K562 (cell line): Measurements from ENCODE around the gene IRF2. TPM values are rescaled to one million over a fixed set of nuclear protein-coding genes. Genes with fewer than 3 reads are reported as not detected.

Source experiments
- ATAC-seq: fragments of 200-7000 bp; cut with Tn5 transposase; 3 replicates; pipeline ENCODE4 v1.9.1; 2020; ENCODE audit warnings: moderate library complexity
- BruUV-seq: library from RNA; stranded (reverse); fragments of 400-500 nt; replicated peaks from 2 replicates; lab custom pipeline; 2021; lab: Mats Ljungman, UMichigan
- CTCF ChIA-PET: fragments of 300-600 bp; formaldehyde crosslinking; extraction: SDS; loops from one replicate; lab custom pipeline; 2021; ENCODE audit warnings: low intra/inter-chr PET ratio; lab: Yijun Ruan, JAX
- POLR2A ChIA-PET: fragments of 300-600, 350-650 bp; sonication (Branson Sonifier 250); formaldehyde crosslinking; extraction: SDS; loops from one replicate; lab custom pipeline; 2021; ENCODE audit warnings: antibody characterized with exemption, inconsistent platforms; lab: Yijun Ruan, JAX
- DNase-seq, 4 experiments: peaks; one replicate each; pipeline versions ENCODE4 v3.0.0 to v3.0.0-alpha.2; 2011 to 2018; ENCODE audit warnings: low spot score in 3 of 4, mixed read lengths in 3 of 4; ENCODE audit errors: extremely low read depth in 1 of 4
- FAIRE-seq: peaks from 2 replicates; lab custom pipeline; 2011; peaks lifted over from hg19 to GRCh38; lab: Jason Lieb, UNC
- H2AFZ ChIP-seq: 2 replicates; pipeline ENCODE4 v1.6.0; 2011; ENCODE audit warnings: low read depth, low read length, control low read depth, inconsistent platforms
- H3K27ac ChIP-seq: fragments of 200-600 bp; 3 replicates; pipeline ENCODE4 v1.8.0; 2011; ENCODE audit warnings: low read depth, mild to moderate bottlenecking, control low read depth, inconsistent platforms, low read length, moderate library complexity, mixed read lengths; ENCODE audit errors: extremely low read depth
- H3K27me3 ChIP-seq, 2 experiments: fragments of 300-600 bp in 1 of 2; 2 replicates in 1 of 2; 3 replicates in 1 of 2; pipeline versions ENCODE4 v1.6.0 to v1.8.0; 2011; ENCODE audit warnings: inconsistent platforms in 2 of 2, low read length in 2 of 2, mild to moderate bottlenecking in 1 of 2, mixed read lengths in 1 of 2, moderate library complexity in 1 of 2; ENCODE audit not compliant: control insufficient read depth in 2 of 2, insufficient read depth in 2 of 2
- H3K36me3 ChIP-seq: fragments of 300-600 bp; 3 replicates; pipeline ENCODE4 v1.8.0; 2011; ENCODE audit warnings: mild to moderate bottlenecking, low read length, inconsistent platforms; ENCODE audit not compliant: control insufficient read depth, insufficient read depth
- H3K4me1 ChIP-seq, 2 experiments: fragments of 200-600 bp in 1 of 2; replicated peaks in 1 of 2; 2 replicates in 1 of 2; 3 replicates in 1 of 2; pipeline versions ENCODE4 v1.5.1 to v1.8.0; 2011; ENCODE audit warnings: inconsistent platforms in 2 of 2, low read length in 2 of 2, mild to moderate bottlenecking in 1 of 2, mixed read lengths in 1 of 2, moderate library complexity in 1 of 2; ENCODE audit not compliant: control insufficient read depth in 2 of 2, insufficient read depth in 2 of 2
- H3K4me2 ChIP-seq: 2 replicates; pipeline ENCODE4 v1.6.1; 2011; ENCODE audit warnings: low read length, control low read depth, inconsistent platforms, mixed read lengths; ENCODE audit not compliant: insufficient read depth
- H3K4me3 ChIP-seq: fragments of 200-600 bp; sonication (generic), shearing (Covaris generic); 2 replicates; pipeline ENCODE4 v1.5.1; 2016; ENCODE audit warnings: control low read depth, inconsistent platforms
- H3K79me2 ChIP-seq: fragments of 200-600 bp; 3 replicates; pipeline ENCODE4 v1.8.0; 2011; ENCODE audit warnings: low read length, inconsistent platforms; ENCODE audit not compliant: control insufficient read depth, insufficient read depth
- H3K9ac ChIP-seq, 2 experiments: 2 replicates each; pipeline versions ENCODE4 v1.6.0 to v1.6.1; 2011; ENCODE audit warnings: low read depth in 2 of 2, low read length in 2 of 2, control low read depth in 1 of 2, inconsistent platforms in 1 of 2, mild to moderate bottlenecking in 1 of 2, mixed read lengths in 1 of 2; ENCODE audit not compliant: insufficient read depth in 1 of 2
- H3K9me1 ChIP-seq: one replicate; pipeline ENCODE4 v1.6.0; 2011; ENCODE audit warnings: inconsistent platforms, mild to moderate bottlenecking, low read length, moderate library complexity; ENCODE audit not compliant: control insufficient read depth, insufficient read depth
- H3K9me3 ChIP-seq: replicated peaks from 2 replicates; pipeline ENCODE4 v1.5.1; 2011; ENCODE audit warnings: low read depth, low read length, inconsistent platforms; ENCODE audit not compliant: control insufficient read depth, insufficient read depth
- H4K20me1 ChIP-seq: replicated peaks from 2 replicates; pipeline ENCODE4 v1.6.1; 2011; ENCODE audit warnings: low read length, inconsistent platforms, mixed read lengths; ENCODE audit not compliant: control insufficient read depth, insufficient read depth
- C11orf30 ChIP-seq: fragments of 450-650 bp; IDR thresholded peaks from 2 replicates; pipeline ENCODE4 v1.6.1; 2016; ENCODE audit warnings: low read depth, mild to moderate bottlenecking
- ESRRA ChIP-seq: fragments of 450-650 bp; IDR thresholded peaks from 2 replicates; pipeline ENCODE4 v1.6.1; 2014; ENCODE audit warnings: low read depth, mild to moderate bottlenecking, moderate library complexity, borderline replicate concordance
- FOXK1 ChIP-seq: sonication (generic); formaldehyde crosslinking; IDR thresholded peaks from 2 replicates; pipeline ENCODE4 v1.8.0; 2022; ENCODE audit warnings: missing genetic modification reagents, mild to moderate bottlenecking, borderline replicate concordance
- KLF10 ChIP-seq: fragments of 250-450 bp; sonication (Bioruptor Pico); IDR thresholded peaks from 2 replicates; pipeline ENCODE4 v1.6.1; 2021; ENCODE audit warnings: matching md5 sums
- RFX1 ChIP-seq: fragments of 450-650 bp; IDR thresholded peaks from 2 replicates; pipeline ENCODE4 v1.6.1; 2016; ENCODE audit warnings: mild to moderate bottlenecking, moderate library complexity
- RNF2 ChIP-seq: sonication (generic); IDR thresholded peaks from 2 replicates; pipeline ENCODE4 v1.6.1; 2016
- XRCC3 ChIP-seq: fragments of 450-650 bp; IDR thresholded peaks from 2 replicates; pipeline ENCODE4 v1.6.1; 2017; ENCODE audit warnings: mild to moderate bottlenecking, moderate library complexity
- ZNF77 ChIP-seq: fragments of 250-450 bp; sonication (Bioruptor Pico); IDR thresholded peaks from 2 replicates; pipeline ENCODE4 v1.5.0; 2020
- WGBS: fragments of 100-300 bp; shearing (Covaris generic); methylation state at CpG from one replicate; pipeline ENCODE4 v1.1.6; 2016; ENCODE audit warnings: low coverage, mixed read lengths; ENCODE audit not compliant: insufficient coverage; ENCODE audit errors: missing lambda C conversion rate; 5-methylcytosine and 5-hydroxymethylcytosine counted together
- in situ Hi-C: fragments of 300-500 bp; cut with MboI; formaldehyde crosslinking; loops from 4 replicates; pipeline ENCODE4 v1.15.0; 2018; ENCODE audit warnings: inconsistent platforms, mixed read lengths
- intact Hi-C: fragments of 100-400 bp; cut with micrococcal nuclease; formaldehyde crosslinking; loops from 2 replicates; pipeline ENCODE4 v1.14.2; 2022
- polyA plus RNA-seq, 8 experiments: library from polyadenylated mRNA; depleted of rRNA in 4 of 8; stranded (reverse) in 5 of 8; unstranded in 3 of 8; fragments of >200 nt; fragmentation: Nextera tagmentation in 2 of 8; fragmentation: Illumina TruSeq in 1 of 8; extraction: Ambion mirVana in 2 of 8; extraction: Trizol in 1 of 8; gene quantifications; 2 replicates each; pipeline versions ENCODE4 v1.2.1 to v1.2.3, GENCODE V29; 2011 to 2014; ENCODE audit warnings: inconsistent platforms in 1 of 8, missing spikeins in 1 of 8
- total RNA-seq, 7 experiments: library from RNA; depleted of rRNA in 6 of 7; stranded (reverse); fragments of >200 nt in 6 of 7; fragmentation: Illumina TruSeq in 2 of 7; extraction: Trizol in 2 of 7; gene quantifications; 2 replicates each; pipeline versions ENCODE4 v1.2.1 to v1.2.3, GENCODE V29; 2011 to 2021; ENCODE audit warnings: low replicate concordance in 1 of 7
- TF ChIP-seq, protein P1 (sequence below): sonication (generic); formaldehyde crosslinking; IDR thresholded peaks from 2 replicates; pipeline ENCODE4 v1.8.0; 2023; ENCODE audit warnings: mild to moderate bottlenecking, missing genetic modification reagents
- TF ChIP-seq, protein P2 (sequence below): fragments of 150-350 bp; conservative IDR thresholded peaks from 2 replicates; pipeline ENCODE4 v1.6.1; 2014; ENCODE audit warnings: low read length

IRF2 gene
- total and polyA plus RNA-seq, 9 of the 15 experiments (the other 6 are each of a cell fraction or from before 2014, with no cell fraction given) = 7.1 to 17.1 (median 11.3) TPM

DNA sequence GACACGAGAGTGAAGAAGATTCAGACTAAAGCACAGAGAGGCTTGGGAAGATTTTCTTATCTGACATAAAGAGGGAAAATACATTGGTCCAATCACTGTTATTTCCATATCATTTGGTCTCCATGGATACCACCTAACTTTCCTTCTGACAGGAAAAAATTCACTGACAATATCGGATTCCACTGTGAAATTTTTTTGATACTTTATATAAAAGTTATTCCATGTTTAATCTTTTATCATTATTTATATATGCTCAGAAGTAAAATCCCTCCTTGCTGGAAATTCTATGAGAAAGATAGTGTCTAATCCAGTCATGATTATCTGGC lies 3.6 kb downstream of the IRF2 start:
- DNase-seq = no peak
- in situ Hi-C loops (no loop called here), intact Hi-C loops (loop anchor here (5.0 kb wide), 1 partner anchor 227 kb away; no protein-coding TSS in a partner anchor)
- no peak overlapping the region for H2AFZ ChIP-seq
- peak; percentile 58 for TF ChIP-seq RFX1
- no peak for TF ChIP-seq C11orf30
- TF ChIP-seq, all 486 proteins: peak for 1
- Histone ChIP-seq H3K36me3 (no peaks in the 10 kb centered on the region), H3K9me1 (no peaks in the 10 kb centered on the region), H4K20me1 (no peaks in the 10 kb centered on the region; the same call in 1 of the 2 replicates), H3K79me2 (peaks cover 65% of the 10 kb centered on the region), H3K27me3 (no peaks in the 10 kb centered on the region), H3K27ac (no peak overlapping the region), H3K4me3 (no peak overlapping the region), H3K4me1 (peaks cover 15 to 22% of the 10 kb centered on the region in 2 experiments), H3K4me2 (no peak overlapping the region), H3K9ac (no peak overlapping the region), H3K9me3 (no peaks in the 10 kb centered on the region)
- POLR2A ChIA-PET = interaction anchor here (1.0 kb wide), 1 partner anchor 11 kb away, joined by 3 read pairs; no protein-coding TSS in a partner anchor
- no TSS peak for BruUV-seq
- CTCF ChIA-PET = no interaction called here
- ATAC-seq (no peak), FAIRE-seq (no peak)
- WGBS = 23% methylated on average over 2 of the region's 2 CpGs

DNA sequence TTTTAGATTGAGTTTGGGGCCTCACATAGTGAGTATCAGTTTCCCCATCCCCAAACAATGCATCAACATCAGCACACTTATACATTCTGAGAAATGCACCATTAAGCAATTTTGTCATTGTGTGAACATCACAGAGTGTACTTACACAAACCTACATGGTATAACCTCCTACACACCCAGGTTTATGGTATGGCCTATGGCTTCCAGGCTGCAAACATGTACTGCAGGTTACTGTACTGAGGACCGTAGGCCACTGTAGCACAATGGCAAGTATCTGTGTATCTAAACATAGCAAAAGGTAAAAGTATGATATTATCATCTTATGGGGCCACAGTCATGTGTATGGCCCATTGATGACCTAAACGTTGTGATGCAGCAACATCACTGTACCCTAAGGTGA lies 7.7 kb downstream of the IRF2 start:
- no TSS peak for BruUV-seq
- intact Hi-C loops (no loop called here), in situ Hi-C loops (no loop called here)
- CTCF ChIA-PET = no interaction called here
- Histone ChIP-seq H3K9ac (no peak overlapping the region), H3K9me3 (no peaks in the 10 kb centered on the region), H3K27ac (no peak overlapping the region), H3K36me3 (no peaks in the 10 kb centered on the region), H3K4me3 (no peak overlapping the region), H3K27me3 (no peaks in the 10 kb centered on the region), H4K20me1 (no peaks in the 10 kb centered on the region; the same call in 1 of the 2 replicates), H2AFZ (no peak overlapping the region), H3K4me1 (peaks cover 3 to 9% of the 10 kb centered on the region in 2 experiments; a peak in 4 of 5 replicates), H3K4me2 (no peak overlapping the region), H3K79me2 (peaks cover 27% of the 10 kb centered on the region), H3K9me1 (no peaks in the 10 kb centered on the region)
- DNase-seq (no peak), FAIRE-seq (peak; percentile 35), ATAC-seq (no peak)
- POLR2A ChIA-PET = no interaction called here
- WGBS = 71% methylated on average over 2 of the region's 2 CpGs
- no peak for TF ChIP-seq FOXK1 (CRISPR knock-in tag)
- TF ChIP-seq, protein P1, sequence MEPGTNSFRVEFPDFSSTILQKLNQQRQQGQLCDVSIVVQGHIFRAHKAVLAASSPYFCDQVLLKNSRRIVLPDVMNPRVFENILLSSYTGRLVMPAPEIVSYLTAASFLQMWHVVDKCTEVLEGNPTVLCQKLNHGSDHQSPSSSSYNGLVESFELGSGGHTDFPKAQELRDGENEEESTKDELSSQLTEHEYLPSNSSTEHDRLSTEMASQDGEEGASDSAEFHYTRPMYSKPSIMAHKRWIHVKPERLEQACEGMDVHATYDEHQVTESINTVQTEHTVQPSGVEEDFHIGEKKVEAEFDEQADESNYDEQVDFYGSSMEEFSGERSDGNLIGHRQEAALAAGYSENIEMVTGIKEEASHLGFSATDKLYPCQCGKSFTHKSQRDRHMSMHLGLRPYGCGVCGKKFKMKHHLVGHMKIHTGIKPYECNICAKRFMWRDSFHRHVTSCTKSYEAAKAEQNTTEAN (CRISPR knock-in tag) = no peak
- TF ChIP-seq ESRRA = no peak
- TF ChIP-seq, protein P2, sequence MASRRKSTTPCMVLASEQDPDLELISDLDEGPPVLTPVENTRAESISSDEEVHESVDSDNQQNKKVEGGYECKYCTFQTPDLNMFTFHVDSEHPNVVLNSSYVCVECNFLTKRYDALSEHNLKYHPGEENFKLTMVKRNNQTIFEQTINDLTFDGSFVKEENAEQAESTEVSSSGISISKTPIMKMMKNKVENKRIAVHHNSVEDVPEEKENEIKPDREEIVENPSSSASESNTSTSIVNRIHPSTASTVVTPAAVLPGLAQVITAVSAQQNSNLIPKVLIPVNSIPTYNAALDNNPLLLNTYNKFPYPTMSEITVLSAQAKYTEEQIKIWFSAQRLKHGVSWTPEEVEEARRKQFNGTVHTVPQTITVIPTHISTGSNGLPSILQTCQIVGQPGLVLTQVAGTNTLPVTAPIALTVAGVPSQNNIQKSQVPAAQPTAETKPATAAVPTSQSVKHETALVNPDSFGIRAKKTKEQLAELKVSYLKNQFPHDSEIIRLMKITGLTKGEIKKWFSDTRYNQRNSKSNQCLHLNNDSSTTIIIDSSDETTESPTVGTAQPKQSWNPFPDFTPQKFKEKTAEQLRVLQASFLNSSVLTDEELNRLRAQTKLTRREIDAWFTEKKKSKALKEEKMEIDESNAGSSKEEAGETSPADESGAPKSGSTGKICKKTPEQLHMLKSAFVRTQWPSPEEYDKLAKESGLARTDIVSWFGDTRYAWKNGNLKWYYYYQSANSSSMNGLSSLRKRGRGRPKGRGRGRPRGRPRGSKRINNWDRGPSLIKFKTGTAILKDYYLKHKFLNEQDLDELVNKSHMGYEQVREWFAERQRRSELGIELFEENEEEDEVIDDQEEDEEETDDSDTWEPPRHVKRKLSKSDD = no peak
- TF ChIP-seq ZNF77 = no peak
- TF ChIP-seq RNF2 = no peak
- no peak for TF ChIP-seq KLF10 (CRISPR knock-in tag)
- no peak for TF ChIP-seq XRCC3
